Lower lobe of right lung (tissue), 2 donors: Measurements from ENCODE around the gene AADACL4. TPM values are rescaled to one million over a fixed set of nuclear protein-coding genes. Genes with fewer than 3 reads are reported as not detected.

Experiments
- ATAC-seq, 2 donors: fragments of 200-7000 bp; cut with Tn5 transposase; one replicate each; pipeline ENCODE4 v1.9.1; 2020 to 2022; ENCODE audit warnings: mild to moderate bottlenecking in 2 of 2, moderate library complexity in 2 of 2
- DNase-seq: peaks from one replicate; pipeline ENCODE4 v3.0.0-alpha.2; 2020
- H3K27ac ChIP-seq: fragments of 200-600 bp; one replicate; pipeline ENCODE4 v1.8.0; 2022
- H3K27me3 ChIP-seq: fragments of 200-600 bp; one replicate; pipeline ENCODE4 v1.8.0; 2022; ENCODE audit warnings: low read depth
- H3K36me3 ChIP-seq: fragments of 200-600 bp; one replicate; pipeline ENCODE4 v1.8.0; 2022; ENCODE audit warnings: mild to moderate bottlenecking
- H3K4me1 ChIP-seq: fragments of 200-600 bp; one replicate; pipeline ENCODE4 v1.8.0; 2022
- H3K4me3 ChIP-seq: fragments of 200-600 bp; one replicate; pipeline ENCODE4 v1.8.0; 2022; ENCODE audit warnings: mild to moderate bottlenecking
- H3K9me3 ChIP-seq: fragments of 200-600 bp; one replicate; pipeline ENCODE4 v1.8.0; 2022
- intact Hi-C: fragments of 100-400 bp; cut with DNase I; formaldehyde crosslinking; loops from one replicate; pipeline ENCODE4 v1.11.0; 2022
- total RNA-seq: library from RNA; stranded (reverse); fragmentation: NEBNext Ultra II Directional; extraction: Animal tissue kit (Norgen Biotek cat#: 25700); gene quantifications from one replicate; pipeline ENCODE4 v1.2.1, GENCODE V29; 2021
- TF ChIP-seq, protein P1 (sequence below): fragments of 200-600 bp; IDR thresholded peaks from one replicate; pipeline ENCODE4 v1.8.0; 2022; ENCODE audit warnings: antibody characterized with exemption, mild to moderate bottlenecking
- donor health status: DM: no; HTN: yes; CAD: no; lungs with severe emphysema.

The AADACL4 gene
- total RNA-seq, 1 donor from 2014 or later, result not detected

DNA sequence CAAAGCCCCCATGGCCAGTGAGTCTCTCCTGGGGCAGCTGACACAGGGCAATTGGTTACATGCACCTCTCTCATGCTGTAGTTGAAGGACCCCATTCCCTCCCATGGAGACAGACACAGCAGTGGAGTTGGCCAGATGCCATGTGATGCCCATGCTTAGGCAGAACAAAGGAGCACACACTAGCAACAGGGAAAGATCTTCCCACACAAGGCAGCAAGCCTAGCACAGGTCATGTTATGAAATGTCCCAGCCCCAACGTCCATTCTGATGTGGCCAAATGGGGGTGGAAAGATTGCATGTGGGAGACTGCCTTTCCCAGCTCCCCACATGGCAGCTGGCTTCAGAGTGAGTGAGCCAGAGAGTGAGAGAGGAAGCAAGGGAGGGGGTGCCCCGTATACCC, 34.5 kb downstream of the AADACL4 start:
- Histone ChIP-seq H3K4me3 (no peak overlapping the region), H3K9me3 (no peaks in the 10 kb centered on the region), H3K27ac (no peak overlapping the region), H3K4me1 (no peaks in the 10 kb centered on the region), H3K27me3 (no peaks in the 10 kb centered on the region), H3K36me3 (no peaks in the 10 kb centered on the region)
- intact Hi-C loops, result no loop called here
- ATAC-seq (no peak), DNase-seq (no peak)
- TF ChIP-seq, protein P1, sequence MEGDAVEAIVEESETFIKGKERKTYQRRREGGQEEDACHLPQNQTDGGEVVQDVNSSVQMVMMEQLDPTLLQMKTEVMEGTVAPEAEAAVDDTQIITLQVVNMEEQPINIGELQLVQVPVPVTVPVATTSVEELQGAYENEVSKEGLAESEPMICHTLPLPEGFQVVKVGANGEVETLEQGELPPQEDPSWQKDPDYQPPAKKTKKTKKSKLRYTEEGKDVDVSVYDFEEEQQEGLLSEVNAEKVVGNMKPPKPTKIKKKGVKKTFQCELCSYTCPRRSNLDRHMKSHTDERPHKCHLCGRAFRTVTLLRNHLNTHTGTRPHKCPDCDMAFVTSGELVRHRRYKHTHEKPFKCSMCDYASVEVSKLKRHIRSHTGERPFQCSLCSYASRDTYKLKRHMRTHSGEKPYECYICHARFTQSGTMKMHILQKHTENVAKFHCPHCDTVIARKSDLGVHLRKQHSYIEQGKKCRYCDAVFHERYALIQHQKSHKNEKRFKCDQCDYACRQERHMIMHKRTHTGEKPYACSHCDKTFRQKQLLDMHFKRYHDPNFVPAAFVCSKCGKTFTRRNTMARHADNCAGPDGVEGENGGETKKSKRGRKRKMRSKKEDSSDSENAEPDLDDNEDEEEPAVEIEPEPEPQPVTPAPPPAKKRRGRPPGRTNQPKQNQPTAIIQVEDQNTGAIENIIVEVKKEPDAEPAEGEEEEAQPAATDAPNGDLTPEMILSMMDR, result no peak

DNA sequence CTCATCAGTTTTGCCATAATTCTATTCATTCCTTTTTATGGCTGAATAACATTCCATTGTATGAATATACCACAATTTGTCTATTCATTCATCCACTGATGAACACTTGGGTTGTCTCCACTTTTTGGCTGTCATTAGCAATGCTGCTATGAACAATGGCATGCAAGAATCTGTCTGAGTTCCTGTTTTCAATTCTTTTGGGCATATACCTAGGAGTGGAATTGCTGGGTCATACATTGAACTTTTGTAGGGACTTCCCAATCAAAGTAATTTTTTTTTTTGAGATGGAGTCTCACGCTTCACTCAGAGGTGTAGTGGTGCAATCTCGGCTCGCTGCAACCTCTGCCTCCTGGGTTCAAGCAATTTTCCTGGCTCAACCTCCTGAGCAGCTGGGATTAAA, 34.9 kb downstream of the AADACL4 start:
- H3K36me3 ChIP-seq, result no peaks in the 10 kb centered on the region
- no peak overlapping the region for H3K27ac ChIP-seq
- no peak for DNase-seq
- TF ChIP-seq, protein P1, result no peak
- H3K4me1 ChIP-seq, result no peaks in the 10 kb centered on the region
- no peaks in the 10 kb centered on the region for H3K27me3 ChIP-seq
- intact Hi-C loops, result no loop called here
- ATAC-seq, result no peak
- no peaks in the 10 kb centered on the region for H3K9me3 ChIP-seq
- no peak overlapping the region for H3K4me3 ChIP-seq

DNA sequence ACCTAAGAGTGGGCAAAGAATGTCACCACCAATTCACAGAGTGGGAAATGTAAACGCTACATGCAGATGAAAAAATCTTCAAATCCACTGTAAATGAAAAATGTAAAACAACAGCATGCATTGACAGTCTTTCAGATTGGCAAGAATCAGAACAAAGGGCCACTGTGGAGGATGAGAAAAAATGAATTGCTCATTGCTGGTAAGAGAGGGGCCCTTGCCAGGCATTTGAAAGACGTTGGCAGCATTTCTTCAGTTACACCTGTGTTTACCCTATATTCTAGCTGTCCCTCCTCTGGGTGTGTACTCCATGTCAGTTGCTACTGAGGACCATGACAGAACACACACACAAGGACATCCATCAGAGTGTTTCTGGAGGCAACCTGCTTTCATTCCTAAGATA, 46.3 kb downstream of the AADACL4 start:
- intact Hi-C loops, result no loop called here
- Histone ChIP-seq H3K27ac (no peak overlapping the region), H3K9me3 (no peaks in the 10 kb centered on the region), H3K27me3 (peaks cover 3% of the 10 kb centered on the region), H3K36me3 (no peaks in the 10 kb centered on the region), H3K4me3 (no peak overlapping the region), H3K4me1 (no peaks in the 10 kb centered on the region)
- ATAC-seq, result no peak
- TF ChIP-seq, protein P1, result no peak
- no peak for DNase-seq

DNA sequence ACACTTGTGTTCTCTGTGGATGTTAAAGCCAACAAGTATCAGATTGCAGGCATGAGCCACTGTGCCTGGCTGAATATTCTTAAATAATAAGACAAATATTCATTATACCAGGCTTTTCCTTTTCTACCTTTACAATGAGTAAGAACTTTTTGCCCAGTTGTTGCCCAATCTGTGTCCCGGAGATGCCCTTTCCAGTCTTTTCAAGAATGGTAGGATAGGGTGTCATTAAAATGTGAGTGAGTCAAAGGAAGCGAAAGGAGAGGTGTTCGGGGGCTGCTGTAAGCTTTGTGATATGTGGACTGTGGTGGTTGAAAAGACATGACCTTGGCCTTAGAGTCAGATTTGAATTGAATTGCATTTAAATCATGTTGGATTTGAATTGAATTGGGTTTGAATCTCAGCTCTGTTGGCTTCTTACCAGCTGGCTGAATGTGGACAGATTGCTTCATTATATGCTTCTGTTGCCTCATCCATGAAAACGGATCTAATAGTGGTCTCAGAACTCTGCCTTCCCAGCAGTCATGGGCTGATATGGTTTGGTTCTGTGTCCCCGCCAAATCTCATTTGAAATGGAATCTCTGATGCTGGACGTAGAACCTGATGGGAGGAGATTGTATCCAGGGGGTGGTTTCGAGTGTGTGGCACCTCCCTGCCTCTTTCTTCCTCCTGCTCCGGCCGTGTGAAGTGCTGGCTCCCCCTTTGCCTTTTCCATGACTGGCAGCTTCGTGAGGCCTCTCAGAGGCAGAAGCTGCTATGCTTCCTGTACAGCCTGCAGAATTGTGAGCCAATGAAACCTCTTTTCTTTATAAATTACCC, 49.3 kb downstream of the AADACL4 start:
- Histone ChIP-seq H3K36me3 (no peaks in the 10 kb centered on the region), H3K4me1 (no peaks in the 10 kb centered on the region), H3K4me3 (no peak overlapping the region), H3K27ac (no peak overlapping the region), H3K27me3 (no peaks in the 10 kb centered on the region), H3K9me3 (no peaks in the 10 kb centered on the region)
- no peak for ATAC-seq
- intact Hi-C loops, result no loop called here
- TF ChIP-seq, protein P1, result no peak
- no peak for DNase-seq

DNA sequence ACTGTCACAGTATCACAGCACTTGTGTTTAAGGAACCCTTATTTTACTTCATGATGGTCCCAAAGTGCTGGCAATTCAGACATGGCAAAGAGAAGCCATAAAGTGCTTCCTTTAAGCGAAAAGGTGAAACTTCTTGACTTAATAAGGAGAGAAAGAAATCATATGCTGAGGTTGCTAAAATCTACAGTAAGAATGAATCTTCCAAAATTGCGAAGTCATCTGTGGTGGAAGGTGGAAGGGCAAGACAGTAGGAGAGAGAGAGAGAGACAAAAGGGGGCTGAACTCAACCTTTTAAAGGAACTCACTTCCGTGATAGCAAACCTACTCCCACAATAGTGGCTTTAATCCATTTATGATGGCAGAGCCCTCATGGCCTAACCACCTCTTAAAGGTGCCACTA, 52.8 kb downstream of the AADACL4 start:
- no peak overlapping the region for H3K27ac ChIP-seq
- H3K27me3 ChIP-seq, result no peaks in the 10 kb centered on the region
- H3K4me1 ChIP-seq, result no peaks in the 10 kb centered on the region
- H3K4me3 ChIP-seq, result no peak overlapping the region
- DNase-seq (no peak), ATAC-seq (no peak)
- TF ChIP-seq, protein P1, result no peak
- no peaks in the 10 kb centered on the region for H3K36me3 ChIP-seq
- no peaks in the 10 kb centered on the region for H3K9me3 ChIP-seq
- intact Hi-C loops, result no loop called here
